ENCODE results near the gene SH3BP2.

- TF ChIP-seq TAF1 (IDR thresholded peaks at IDR 0.05; ENCODE audit: borderline replicate concordance, low read depth, low read length) (no peak), POLR2AphosphoS5 (IDR thresholded peaks at IDR 0.05; ENCODE audit: low read depth, low read length) (no peak)
Observed at GRCh38 chr4:2834001-2834921, 41.4 kb downstream of the SH3BP2 start.
